Gastrocnemius medialis (tissue), 4 donors: Measurements from ENCODE around the gene ATF7.

Source experiments
- CTCF ChIP-seq, 5 experiments: fragments of 450-650 bp in 3 of 5; fragments of 200-600 bp in 2 of 5; sonication (generic) in 2 of 5; IDR thresholded peaks in 4 of 5; conservative IDR thresholded peaks in 1 of 5; 1 replicate in 4 of 5; 2 replicates in 1 of 5; pipeline ENCODE4 v1.5.1; 2016 to 2019; ENCODE audit warnings: antibody characterized with exemption in 5 of 5, mild to moderate bottlenecking in 3 of 5, moderate library complexity in 3 of 5
- POLR2A ChIP-seq, 2 donors: fragments of 450-650 bp; IDR thresholded peaks; one replicate each; pipeline ENCODE4 v1.6.1; 2017; ENCODE audit warnings: antibody characterized with exemption in 2 of 2, mild to moderate bottlenecking in 2 of 2, moderate library complexity in 2 of 2

- no peak for TF ChIP-seq CTCF (IDR thresholded peaks at IDR 0.05 in 4 of 5, conservative IDR thresholded peaks at IDR 0.05 in 1 of 5)
- TF ChIP-seq POLR2A (IDR thresholded peaks at IDR 0.05), result no peak
These were observed 120.4 kb downstream of the ATF7 start for GRCh38 chr12:53505555-53506449.
